Activated CD4-positive, alpha-beta T cell treated with anti-CD3 and anti-CD28 coated beads, Interleukin-2, amount 10 ng/mL, durations not matched to agents 24 days and 14 days (primary cell): ENCODE measurements around the gene OSBPL8. TPM values are rescaled to one million over a fixed set of nuclear protein-coding genes. Genes with fewer than 3 reads are reported as not detected.

Experiments
- DNase-seq: peaks from one replicate; pipeline ENCODE4 v3.0.0; 2022
- H3K27ac Mint-ChIP-seq: one replicate; pipeline ENCODE4 v1.8.0; 2022; ENCODE audit warnings: mild to moderate bottlenecking, mixed read lengths
- H3K27me3 Mint-ChIP-seq: one replicate; pipeline ENCODE4 v1.8.0; 2022; ENCODE audit warnings: mixed read lengths
- H3K36me3 Mint-ChIP-seq: one replicate; pipeline ENCODE4 v1.8.0; 2022; ENCODE audit warnings: low read depth, mild to moderate bottlenecking, mixed read lengths
- H3K4me1 Mint-ChIP-seq: one replicate; pipeline ENCODE4 v1.8.0; 2021; ENCODE audit warnings: mixed read lengths
- H3K4me3 Mint-ChIP-seq: one replicate; pipeline ENCODE4 v1.8.0; 2022; ENCODE audit warnings: mild to moderate bottlenecking, moderate library complexity, mixed read lengths
- H3K9me3 Mint-ChIP-seq: one replicate; pipeline ENCODE4 v1.8.0; 2021; ENCODE audit warnings: mixed read lengths
- intact Hi-C: fragments of 100-400 bp; cut with micrococcal nuclease; formaldehyde crosslinking; loops from one replicate; pipeline ENCODE4 v1.15.1; 2023
- total RNA-seq: library from RNA; stranded (reverse); gene quantifications from 2 replicates; pipeline ENCODE4 v1.2.3, GENCODE V29; 2022

The OSBPL8 gene
- total RNA-seq, 1 donor from 2014 or later = 92.0 TPM

- DNase-seq = peak; percentile 56
- no peak overlapping the region for H3K4me3 Mint-ChIP-seq
- H3K27ac Mint-ChIP-seq = no peak overlapping the region
- H3K4me1 Mint-ChIP-seq = peaks cover 5% of the 10 kb centered on the region
- intact Hi-C loops = no loop called here
- H3K27me3 Mint-ChIP-seq = no peaks in the 10 kb centered on the region
- H3K36me3 Mint-ChIP-seq = no peaks in the 10 kb centered on the region
- peaks cover 8% of the 10 kb centered on the region for H3K9me3 Mint-ChIP-seq
Observed at GRCh38 chr12:76569685-76570604, 10.4 kb upstream of the OSBPL8 start.

- peak; percentile 2 for DNase-seq
- intact Hi-C loops = no loop called here
- H3K27ac Mint-ChIP-seq = no peak overlapping the region
- peaks cover 5% of the 10 kb centered on the region for H3K4me1 Mint-ChIP-seq
- peaks cover 1% of the 10 kb centered on the region for H3K9me3 Mint-ChIP-seq
- H3K36me3 Mint-ChIP-seq = no peaks in the 10 kb centered on the region
- H3K4me3 Mint-ChIP-seq = no peak overlapping the region
- H3K27me3 Mint-ChIP-seq = no peaks in the 10 kb centered on the region
Observed at GRCh38 chr12:76568888-76569551, 9.4 kb upstream of the OSBPL8 start.

GRCh38 chr12:76568130-76568529 is 8.6 kb upstream of the OSBPL8 start:
- peak; percentile 40 for DNase-seq
- Mint-ChIP-seq H3K36me3 (no peaks in the 10 kb centered on the region), H3K9me3 (no peaks in the 10 kb centered on the region), H3K4me1 (peaks cover 5% of the 10 kb centered on the region), H3K27ac (no peak overlapping the region), H3K27me3 (no peaks in the 10 kb centered on the region), H3K4me3 (no peak overlapping the region)
- intact Hi-C loops = no loop called here

- intact Hi-C loops = no loop called here
- DNase-seq = peak; percentile 40
- Mint-ChIP-seq H3K27me3 (no peaks in the 10 kb centered on the region), H3K4me1 (peaks cover 14% of the 10 kb centered on the region), H3K27ac (no peak overlapping the region), H3K9me3 (no peaks in the 10 kb centered on the region), H3K4me3 (no peak overlapping the region), H3K36me3 (no peaks in the 10 kb centered on the region)
Observed at GRCh38 chr12:76563061-76563460, 3.5 kb upstream of the OSBPL8 start.

- Mint-ChIP-seq H3K36me3 (no peaks in the 10 kb centered on the region), H3K27ac (no peak overlapping the region), H3K4me3 (no peak overlapping the region), H3K9me3 (no peaks in the 10 kb centered on the region), H3K27me3 (no peaks in the 10 kb centered on the region), H3K4me1 (peaks cover 14% of the 10 kb centered on the region)
- intact Hi-C loops = no loop called here
- peak; percentile 9 for DNase-seq
Observed at GRCh38 chr12:76562130-76562529, 2.6 kb upstream of the OSBPL8 start.

GRCh38 chr12:76560086-76560491 is 518 bp upstream of the OSBPL8 start:
- Mint-ChIP-seq H3K9me3 (no peaks in the 10 kb centered on the region), H3K36me3 (peaks cover 11% of the 10 kb centered on the region), H3K27ac (peak overlapping the region; percentile 99), H3K4me3 (peak overlapping the region; percentile 95), H3K4me1 (peaks cover 32% of the 10 kb centered on the region), H3K27me3 (no peaks in the 10 kb centered on the region)
- intact Hi-C loops = no loop called here
- DNase-seq = no peak

- Mint-ChIP-seq H3K9me3 (no peaks in the 10 kb centered on the region), H3K36me3 (peaks cover 11% of the 10 kb centered on the region), H3K27me3 (no peaks in the 10 kb centered on the region), H3K27ac (peak overlapping the region; percentile 99), H3K4me1 (peaks cover 42% of the 10 kb centered on the region), H3K4me3 (peak overlapping the region; percentile 95)
- peak; percentile 96 for DNase-seq
- intact Hi-C loops = loop anchor here (1.0 to 10.0 kb wide), 15 partner anchors 14 to 1164 kb away; partner anchors contain the start of genes E2F7, GLIPR1, GLIPR1L2 and KRR1
Observed at GRCh38 chr12:76558684-76559399, 729 bp downstream of the OSBPL8 start.

- Mint-ChIP-seq H3K36me3 (peaks cover 13% of the 10 kb centered on the region), H3K4me1 (peaks cover 46% of the 10 kb centered on the region), H3K9me3 (no peaks in the 10 kb centered on the region), H3K4me3 (peak overlapping the region; percentile 53), H3K27ac (peak overlapping the region; percentile 27), H3K27me3 (no peaks in the 10 kb centered on the region)
- intact Hi-C loops = loop anchor here (5.0 to 10.0 kb wide), 3 partner anchors 94 to 1162 kb away; partner anchors contain the start of gene GLIPR1L2
- peak; percentile 58 for DNase-seq
Observed at GRCh38 chr12:76556368-76556767, 3.2 kb downstream of the OSBPL8 start.

- Mint-ChIP-seq H3K4me3 (peak overlapping the region; percentile 2), H3K4me1 (peaks cover 49% of the 10 kb centered on the region), H3K27me3 (no peaks in the 10 kb centered on the region), H3K27ac (no peak overlapping the region), H3K36me3 (peaks cover 15% of the 10 kb centered on the region), H3K9me3 (no peaks in the 10 kb centered on the region)
- DNase-seq = no peak
- intact Hi-C loops = loop anchor here (5.0 to 10.0 kb wide), 3 partner anchors 93 to 1161 kb away; partner anchors contain the start of gene GLIPR1L2
Observed at GRCh38 chr12:76555797-76556196, 3.8 kb downstream of the OSBPL8 start.

GRCh38 chr12:76555231-76555767 is 4.3 kb downstream of the OSBPL8 start:
- Mint-ChIP-seq H3K9me3 (no peaks in the 10 kb centered on the region), H3K27ac (no peak overlapping the region), H3K36me3 (peaks cover 15% of the 10 kb centered on the region), H3K27me3 (no peaks in the 10 kb centered on the region), H3K4me3 (peak overlapping the region; percentile 2), H3K4me1 (peaks cover 47% of the 10 kb centered on the region)
- intact Hi-C loops = loop anchor here (5.0 to 10.0 kb wide), 3 partner anchors 93 to 1160 kb away; partner anchors contain the start of gene GLIPR1L2
- no peak for DNase-seq

- peak; percentile 33 for DNase-seq
- peaks cover 45% of the 10 kb centered on the region for H3K4me1 Mint-ChIP-seq
- H3K27ac Mint-ChIP-seq = no peak overlapping the region
- no peaks in the 10 kb centered on the region for H3K27me3 Mint-ChIP-seq
- no peak overlapping the region for H3K4me3 Mint-ChIP-seq
- intact Hi-C loops = loop anchor here (5.0 to 10.0 kb wide), 3 partner anchors 92 to 1160 kb away; partner anchors contain the start of gene GLIPR1L2
- H3K36me3 Mint-ChIP-seq = peaks cover 18% of the 10 kb centered on the region
- no peaks in the 10 kb centered on the region for H3K9me3 Mint-ChIP-seq
Observed at GRCh38 chr12:76554405-76555230, 5.0 kb downstream of the OSBPL8 start.

GRCh38 chr12:76552343-76552938 is 7.1 kb downstream of the OSBPL8 start:
- Mint-ChIP-seq H3K27ac (no peak overlapping the region), H3K4me1 (peaks cover 58% of the 10 kb centered on the region), H3K36me3 (peaks cover 23% of the 10 kb centered on the region), H3K27me3 (no peaks in the 10 kb centered on the region), H3K9me3 (no peaks in the 10 kb centered on the region), H3K4me3 (no peak overlapping the region)
- intact Hi-C loops = loop anchor here (10.0 kb wide), 2 partner anchors 918 to 1158 kb away; partner anchors contain the start of gene GLIPR1L2
- DNase-seq = peak; percentile 46
